H1 (cell line): ENCODE results near the gene EDN1. TPM values are rescaled to one million over a fixed set of nuclear protein-coding genes. Genes with fewer than 3 reads are reported as not detected.

Experiments used
- CTCF ChIA-PET: fragments of 300-600 bp; sonication (Branson Sonifier 250); formaldehyde crosslinking; loops from one replicate; lab custom pipeline; 2021; ENCODE audit not compliant: partially characterized antibody; lab: Charles Lee
- POLR2A ChIA-PET: fragments of 300-600 bp; sonication (Branson Sonifier 250); formaldehyde crosslinking; loops from one replicate; lab custom pipeline; 2021; ENCODE audit warnings: inconsistent platforms; ENCODE audit not compliant: partially characterized antibody; lab: Charles Lee
- DNase-seq, 2 experiments: peaks; one replicate each; pipeline versions ENCODE4 v3.0.0 to v3.0.0-alpha.2; 2010 to 2022; ENCODE audit warnings: low spot score in 2 of 2, low read depth in 1 of 2, mixed read lengths in 1 of 2
- FAIRE-seq: peaks from 2 replicates; lab custom pipeline; 2011; peaks lifted over from hg19 to GRCh38; lab: Jason Lieb, UNC
- H2AFZ ChIP-seq: 2 replicates; pipeline ENCODE4 v1.8.1; 2012; ENCODE audit warnings: low read length, inconsistent platforms
- H2AK5ac ChIP-seq: 2 replicates; pipeline ENCODE4 v1.6.1; 2013; ENCODE audit warnings: low read depth, low read length
- H2BK120ac ChIP-seq: replicated peaks from 2 replicates; pipeline ENCODE3; 2013; ENCODE audit warnings: low read depth, low read length, inconsistent platforms
- H2BK12ac ChIP-seq: 2 replicates; pipeline ENCODE4 v1.6.1; 2013; ENCODE audit warnings: low read depth, low read length
- H2BK15ac ChIP-seq: 2 replicates; pipeline ENCODE4 v1.6.1; 2013; ENCODE audit warnings: low read length
- H2BK20ac ChIP-seq: 2 replicates; pipeline ENCODE4 v1.6.1; 2013; ENCODE audit warnings: low read length
- H2BK5ac ChIP-seq: 2 replicates; pipeline ENCODE4 v1.6.1; 2013; ENCODE audit warnings: low read depth, low read length
- H3K14ac ChIP-seq: 2 replicates; pipeline ENCODE4 v1.6.1; 2013; ENCODE audit warnings: inconsistent platforms; ENCODE audit not compliant: insufficient read length
- H3K18ac ChIP-seq: 2 replicates; pipeline ENCODE4 v1.6.1; 2013; ENCODE audit warnings: low read length; ENCODE audit errors: extremely low read depth
- H3K23ac ChIP-seq: 2 replicates; pipeline ENCODE4 v1.6.1; 2013; ENCODE audit warnings: inconsistent platforms; ENCODE audit not compliant: insufficient read length
- H3K23me2 ChIP-seq: 2 replicates; pipeline ENCODE4 v1.6.1; 2013; ENCODE audit warnings: low read depth, low read length
- H3K27ac ChIP-seq: 2 replicates; pipeline ENCODE4 v1.6.1; 2011; ENCODE audit warnings: low read depth, low read length, inconsistent platforms
- H3K27me3 ChIP-seq, 4 experiments: replicated peaks in 1 of 4; 1 replicate in 1 of 4; 2 replicates in 3 of 4; pipeline versions ENCODE4 v1.6.1 to v1.8.1; 2011 to 2013; ENCODE audit warnings: low read length in 3 of 4, mild to moderate bottlenecking in 3 of 4, inconsistent platforms in 2 of 4, mixed read lengths in 2 of 4, moderate library complexity in 1 of 4; ENCODE audit not compliant: control insufficient read depth in 3 of 4, insufficient read depth in 3 of 4; ENCODE audit errors: extremely low read depth in 1 of 4
- H3K36me3 ChIP-seq, 4 experiments: 2 replicates each; pipeline versions ENCODE4 v1.6.1 to v1.8.1; 2011 to 2013; ENCODE audit warnings: mild to moderate bottlenecking in 4 of 4, low read length in 3 of 4, moderate library complexity in 2 of 4, control low read depth in 1 of 4, inconsistent platforms in 1 of 4; ENCODE audit not compliant: insufficient read depth in 4 of 4, control insufficient read depth in 2 of 4
- H3K4ac ChIP-seq: replicated peaks from 2 replicates; pipeline ENCODE3; 2013; ENCODE audit warnings: low read length, low read depth, mixed read lengths, inconsistent platforms; ENCODE audit not compliant: insufficient read length
- H3K4me1 ChIP-seq, 4 experiments: replicated peaks in 1 of 4; 1 replicate in 1 of 4; 2 replicates in 3 of 4; pipeline versions ENCODE4 v1.6.1 to v1.8.1; 2011 to 2013; ENCODE audit warnings: low read length in 3 of 4, inconsistent platforms in 2 of 4, mixed read lengths in 1 of 4; ENCODE audit not compliant: insufficient read depth in 4 of 4, control insufficient read depth in 3 of 4
- H3K4me2 ChIP-seq, 2 experiments: 2 replicates each; pipeline versions ENCODE4 v1.6.1 to v1.8.1; 2011 to 2013; ENCODE audit warnings: low read depth in 2 of 2, low read length in 2 of 2, control low read depth in 1 of 2, inconsistent platforms in 1 of 2, mild to moderate bottlenecking in 1 of 2; ENCODE audit not compliant: insufficient read depth in 1 of 2
- H3K4me3 ChIP-seq, 4 experiments: fragments of 200-600, 300-600 bp in 1 of 4; sonication (generic), shearing (Covaris generic), sonication (Bioruptor Twin) in 1 of 4; 2 replicates each; pipeline versions ENCODE4 v1.5.1 to v1.8.1; 2011 to 2016; ENCODE audit warnings: low read length in 4 of 4, low read depth in 3 of 4, control low read depth in 2 of 4, inconsistent platforms in 2 of 4, mild to moderate bottlenecking in 2 of 4, mixed read lengths in 1 of 4, moderate library complexity in 1 of 4; ENCODE audit not compliant: insufficient read depth in 2 of 4; ENCODE audit errors: extremely low read depth in 1 of 4
- H3K56ac ChIP-seq: replicated peaks from 2 replicates; pipeline ENCODE3; 2013; ENCODE audit warnings: low read depth, mild to moderate bottlenecking, mixed read lengths, low read length, inconsistent platforms; ENCODE audit not compliant: insufficient read length
- H3K79me1 ChIP-seq: 2 replicates; pipeline ENCODE4 v1.6.1; 2013; ENCODE audit warnings: low read depth, low read length, control low read depth
- H3K79me2 ChIP-seq, 2 experiments: 2 replicates each; pipeline versions ENCODE4 v1.6.1 to v1.8.1; 2012 to 2013; ENCODE audit warnings: low read length in 2 of 2, mild to moderate bottlenecking in 2 of 2, inconsistent platforms in 1 of 2; ENCODE audit not compliant: insufficient read depth in 2 of 2, control insufficient read depth in 1 of 2
- H3K9ac ChIP-seq, 4 experiments: replicated peaks in 1 of 4; 1 replicate in 1 of 4; 2 replicates in 3 of 4; pipeline versions ENCODE4 v1.6.1 to v1.8.1; 2011 to 2013; ENCODE audit warnings: low read depth in 3 of 4, low read length in 3 of 4, control low read depth in 2 of 4, mild to moderate bottlenecking in 2 of 4, moderate library complexity in 2 of 4, inconsistent platforms in 1 of 4; ENCODE audit errors: extremely low read depth in 1 of 4
- H3K9me3 ChIP-seq, 2 experiments: 2 replicates each; pipeline versions ENCODE4 v1.6.1 to v1.8.1; 2012 to 2013; ENCODE audit warnings: mild to moderate bottlenecking in 2 of 2, moderate library complexity in 2 of 2, control low read depth in 1 of 2, inconsistent platforms in 1 of 2, low read depth in 1 of 2, low read length in 1 of 2, mixed read lengths in 1 of 2; ENCODE audit not compliant: insufficient read depth in 2 of 2
- H4K20me1 ChIP-seq, 2 experiments: replicated peaks in 1 of 2; 2 replicates each; pipeline versions ENCODE3 to v1.8.1; 2011 to 2013; ENCODE audit warnings: inconsistent platforms in 2 of 2, low read length in 2 of 2, mild to moderate bottlenecking in 1 of 2; ENCODE audit not compliant: insufficient read depth in 2 of 2, control insufficient read depth in 1 of 2
- H4K5ac ChIP-seq: 2 replicates; pipeline ENCODE4 v1.6.1; 2013; ENCODE audit warnings: low read length, low read depth, mixed read lengths, inconsistent platforms; ENCODE audit not compliant: insufficient read length
- H4K8ac ChIP-seq: 2 replicates; pipeline ENCODE4 v1.8.0; 2013; ENCODE audit warnings: mild to moderate bottlenecking, moderate library complexity, low read length, inconsistent platforms; ENCODE audit not compliant: insufficient read depth; ENCODE audit errors: extremely low read depth
- H4K91ac ChIP-seq: replicated peaks from 2 replicates; pipeline ENCODE3; 2013; ENCODE audit warnings: low read length, mixed read lengths, inconsistent platforms; ENCODE audit not compliant: insufficient read length
- CBX8 ChIP-seq: fragments of 300-800, 300-1000 bp; sonication (generic); IDR thresholded peaks from 2 replicates; pipeline ENCODE4 v1.7.1; 2016; ENCODE audit warnings: low read depth, low read length, borderline replicate concordance
- CEBPB ChIP-seq: IDR thresholded peaks from 2 replicates; pipeline ENCODE4 v1.6.1; 2012; ENCODE audit warnings: low read depth, low read length
- JUN ChIP-seq: IDR thresholded peaks from 2 replicates; pipeline ENCODE4 v1.6.1; 2011; ENCODE audit warnings: low read depth, mild to moderate bottlenecking, improper control_type of control experiment, low read length
- NRF1 ChIP-seq: IDR thresholded peaks from 2 replicates; pipeline ENCODE4 v1.6.1; 2011; ENCODE audit warnings: mild to moderate bottlenecking, low read depth, low read length, improper control_type of control experiment
- SIRT6 ChIP-seq: IDR thresholded peaks from one replicate; pipeline ENCODE4 v1.7.1; 2012; ENCODE audit warnings: low read length, inconsistent platforms
- SIX5 ChIP-seq: IDR thresholded peaks from 2 replicates; pipeline ENCODE4 v1.6.1; 2011; ENCODE audit warnings: mild to moderate bottlenecking, low read depth, low read length
- SP1 ChIP-seq: IDR thresholded peaks from 2 replicates; pipeline ENCODE4 v1.6.1; 2011; ENCODE audit warnings: low read depth, low read length
- SP2 ChIP-seq: IDR thresholded peaks from 2 replicates; pipeline ENCODE4 v1.6.1; 2012; ENCODE audit warnings: mild to moderate bottlenecking, low read length, inconsistent platforms
- SUZ12 ChIP-seq: fragments of 200-600 bp; sonication (generic); IDR thresholded peaks from 2 replicates; pipeline ENCODE4 v1.6.1; 2012; ENCODE audit warnings: mild to moderate bottlenecking, inconsistent platforms, low read length, moderate library complexity, mixed read lengths
- ZNF274 ChIP-seq: IDR thresholded peaks from 2 replicates; pipeline ENCODE4 v1.7.0; 2012; ENCODE audit warnings: low read length, borderline replicate concordance; ENCODE audit errors: extremely low read depth
- WGBS, 2 experiments: shearing (Covaris generic) in 1 of 2; methylation state at CpG; one replicate each; pipeline versions ENCODE4 v1.1.6 to v1.1.7; 2013 to 2015; ENCODE audit warnings: low lambda C conversion rate in 2 of 2, mixed read lengths in 2 of 2, inconsistent platforms in 1 of 2, low coverage in 1 of 2, missing lambda C conversion rate in 1 of 2; ENCODE audit not compliant: insufficient replicate concordance in 2 of 2, insufficient coverage in 1 of 2, insufficient read length in 1 of 2; ENCODE audit errors: extremely low coverage in 1 of 2, missing lambda C conversion rate in 1 of 2; 5-methylcytosine and 5-hydroxymethylcytosine counted together
- polyA plus RNA-seq, 7 experiments: library from polyadenylated mRNA; depleted of rRNA in 3 of 7; stranded (reverse) in 5 of 7; unstranded in 2 of 7; fragments of >200 nt in 5 of 7; fragments of 200-250 nt in 2 of 7; gene quantifications; 1 replicate in 5 of 7; 2 replicates in 1 of 7; 4 replicates in 1 of 7; pipeline versions ENCODE4 v1.2.1 to v1.2.3, GENCODE V29; 2011 to 2013; ENCODE audit warnings: missing spikeins in 2 of 7, mixed read lengths in 2 of 7
- total RNA-seq: library from RNA; stranded (reverse); fragmentation: NEBNext Ultra II Directional; extraction: Animal tissue kit (Norgen Biotek cat#: 25700); gene quantifications from 2 replicates; pipeline ENCODE4 v1.2.1, GENCODE V29; 2021
- TF ChIP-seq, protein P1 (sequence below): IDR thresholded peaks from 2 replicates; pipeline ENCODE4 v1.6.1; 2011; ENCODE audit warnings: low read depth, mild to moderate bottlenecking, low read length; ENCODE audit not compliant: insufficient read depth

The EDN1 gene
- total and polyA plus RNA-seq, 2 of the 8 experiments (the other 6 are each of a cell fraction or from before 2014, with no cell fraction given), result 0.23 to 1.1 TPM

DNA sequence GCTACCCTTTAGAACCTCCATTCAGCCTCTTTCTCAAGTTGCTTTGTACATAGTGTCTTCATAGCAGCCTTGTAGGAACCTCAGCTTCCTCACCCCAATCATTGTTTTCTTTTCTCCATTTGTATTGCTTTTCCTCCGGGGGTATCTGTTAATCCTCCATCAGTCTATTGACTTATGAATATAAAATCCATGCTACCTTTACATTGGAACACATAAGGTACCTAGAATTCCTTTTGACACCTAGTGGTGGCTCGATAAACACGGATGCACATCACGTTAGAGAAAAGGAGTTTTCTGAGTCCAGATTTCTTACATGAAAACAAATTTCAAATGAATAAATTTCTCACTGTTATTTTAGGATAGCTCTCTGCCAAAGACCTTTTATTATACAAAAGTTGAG, 6.3 kb upstream of the EDN1 start:
- H3K56ac ChIP-seq, result no peak overlapping the region
- H2BK5ac ChIP-seq, result no peak overlapping the region
- no peaks in the 10 kb centered on the region for H3K79me1 ChIP-seq
- H3K18ac ChIP-seq, result no peak overlapping the region
- CTCF ChIA-PET, result interaction anchor here (0.8 to 1.4 kb wide), 4 partner anchors 9 to 678 kb away, joined by 3 read pairs; no protein-coding TSS in a partner anchor
- H2AFZ ChIP-seq, result no peak overlapping the region
- no peaks in the 10 kb centered on the region for H3K36me3 ChIP-seq
- H2BK15ac ChIP-seq, result no peak overlapping the region
- no peaks in the 10 kb centered on the region for H4K20me1 ChIP-seq
- no peak overlapping the region for H2BK120ac ChIP-seq
- H2BK12ac ChIP-seq, result no peak overlapping the region
- H4K8ac ChIP-seq, result no peak overlapping the region
- no peaks in the 10 kb centered on the region for H3K79me2 ChIP-seq
- TF ChIP-seq SIRT6, result no peak
- TF ChIP-seq JUN, result no peak
- TF ChIP-seq, protein P1, sequence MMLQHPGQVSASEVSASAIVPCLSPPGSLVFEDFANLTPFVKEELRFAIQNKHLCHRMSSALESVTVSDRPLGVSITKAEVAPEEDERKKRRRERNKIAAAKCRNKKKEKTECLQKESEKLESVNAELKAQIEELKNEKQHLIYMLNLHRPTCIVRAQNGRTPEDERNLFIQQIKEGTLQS, result no peak
- TF ChIP-seq NRF1, result no peak
- TF ChIP-seq SUZ12, result no peak
- TF ChIP-seq SP2, result no peak
- no peak for TF ChIP-seq CEBPB
- no peak for TF ChIP-seq SP1
- TF ChIP-seq SIX5, result no peak
- no peak for TF ChIP-seq CBX8
- no peak for TF ChIP-seq ZNF274
- H2AK5ac ChIP-seq, result no peak overlapping the region
- H3K4me1 ChIP-seq, result peaks cover 0 to 4% (median 0%) of the 10 kb centered on the region in 4 experiments; a peak in 2 of 7 replicates
- H3K4me3 ChIP-seq, result no peak overlapping the region
- H3K27ac ChIP-seq, result no peak overlapping the region
- no peaks in the 10 kb centered on the region for H3K27me3 ChIP-seq
- H3K9me3 ChIP-seq, result no peaks in the 10 kb centered on the region
- no peak overlapping the region for H3K9ac ChIP-seq
- H2BK20ac ChIP-seq, result no peak overlapping the region
- FAIRE-seq (no peak), DNase-seq (no peak)
- H3K4me2 ChIP-seq, result no peak overlapping the region
- H3K23me2 ChIP-seq, result no peaks in the 10 kb centered on the region
- H3K4ac ChIP-seq, result no peak overlapping the region
- no peak overlapping the region for H3K23ac ChIP-seq
- H4K91ac ChIP-seq, result no peak overlapping the region
- POLR2A ChIA-PET, result no interaction called here
- no peak overlapping the region for H3K14ac ChIP-seq
- H4K5ac ChIP-seq, result no peak overlapping the region
- WGBS, 2 experiments, result 90% methylated on average over 4 of the region's 4 CpGs; no CpG with 5 or more reads in 1 of the 2 experiments
